HT1080 (cell line): ENCODE data around the gene KAT5. TPM values are rescaled to one million over a fixed set of nuclear protein-coding genes. Genes with fewer than 3 reads are reported as not detected.
"Not testable (repeated sequence)": the region's sequence is repeated elsewhere in the genome, so short reads cannot be mapped to it uniquely, and the experiment has no call there.

ENCODE experiments used
- DNase-seq: peaks from one replicate; pipeline ENCODE4 v3.0.0-alpha.2; 2015; ENCODE audit warnings: low read depth
- total RNA-seq: library from RNA; depleted of rRNA; stranded (reverse); fragments of >200 nt; shearing (Covaris generic); gene quantifications from 2 replicates; pipeline ENCODE4 v1.2.3, GENCODE V29; 2014

Gene KAT5
- total RNA-seq, 1 experiment from 2014 or later = 80.6 TPM

GRCh38 chr11:65708451-65708850, 3.6 kb upstream of the KAT5 start:
- no peak for DNase-seq

- no peak for DNase-seq
Observed at GRCh38 chr11:65709661-65710060, 2.4 kb upstream of the KAT5 start.

- DNase-seq = peak; percentile 51
Observed at GRCh38 chr11:65710421-65710820, 1.6 kb upstream of the KAT5 start.

- DNase-seq = no peak
Observed at GRCh38 chr11:65712633-65713076, 603 bp downstream of the KAT5 start.

- DNase-seq = no peak
Observed at GRCh38 chr11:65713212-65713969, 1.3 kb downstream of the KAT5 start.

GRCh38 chr11:65714433-65714832, 2.4 kb downstream of the KAT5 start:
- DNase-seq = no peak

GRCh38 chr11:65716302-65716701, 4.2 kb downstream of the KAT5 start:
- no peak for DNase-seq

- no peak for DNase-seq
Observed at GRCh38 chr11:65716774-65717405, 4.8 kb downstream of the KAT5 start.

- no peak for DNase-seq
Observed at GRCh38 chr11:65717906-65718305, 5.9 kb downstream of the KAT5 start.

- DNase-seq = no peak
Observed at GRCh38 chr11:65718531-65718930, 6.5 kb downstream of the KAT5 start.

- DNase-seq = no peak
Observed at GRCh38 chr11:65718964-65719492, 7.0 kb downstream of the KAT5 start.

- DNase-seq = no peak
Observed at GRCh38 chr11:65719871-65720210, 7.8 kb downstream of the KAT5 start.

- peak; percentile 82 for DNase-seq
Observed at GRCh38 chr11:65720211-65720934, 8.3 kb downstream of the KAT5 start, which contains the start of gene RNASEH2C. TSS of gene RNASEH2C (minus strand) at chr11:65720798. CDS start at chr11:65720758, 40 bp downstream.

- DNase-seq = no peak
Observed at GRCh38 chr11:65722261-65722660, 10.2 kb downstream of the KAT5 start.

GRCh38 chr11:65726660-65727059, 14.6 kb downstream of the KAT5 start:
- DNase-seq = no peak

- no peak for DNase-seq
Observed at GRCh38 chr11:65727865-65728264, 15.8 kb downstream of the KAT5 start.

GRCh38 chr11:65730461-65730860, 18.4 kb downstream of the KAT5 start:
- DNase-seq = no peak

- not testable (repeated sequence) for DNase-seq
Observed at GRCh38 chr11:65735111-65735510, 23.1 kb downstream of the KAT5 start.

GRCh38 chr11:65736810-65737209, 24.8 kb downstream of the KAT5 start:
- no peak for DNase-seq

- DNase-seq = no peak
Observed at GRCh38 chr11:65739022-65739421, 27.0 kb downstream of the KAT5 start.

- no peak for DNase-seq
Observed at GRCh38 chr11:65741185-65741584, 29.1 kb downstream of the KAT5 start.

GRCh38 chr11:65742353-65742752, 30.3 kb downstream of the KAT5 start:
- DNase-seq = no peak
